HL-60 (cell line): ENCODE data around the gene FSD2.

Experiments
- POLR2AphosphoS5 ChIP-seq: IDR thresholded peaks from 2 replicates; pipeline ENCODE4 v1.6.1; 2012; ENCODE audit warnings: low read depth
- TF ChIP-seq, protein P1 (sequence below): IDR thresholded peaks from one replicate; pipeline ENCODE4 v1.5.1; 2011; ENCODE audit warnings: low read length, control low read depth, inconsistent platforms; ENCODE audit not compliant: insufficient read depth

GRCh38 chr15:82767163-82767829 is 38.6 kb downstream of the FSD2 start:
- TF ChIP-seq, protein P1, sequence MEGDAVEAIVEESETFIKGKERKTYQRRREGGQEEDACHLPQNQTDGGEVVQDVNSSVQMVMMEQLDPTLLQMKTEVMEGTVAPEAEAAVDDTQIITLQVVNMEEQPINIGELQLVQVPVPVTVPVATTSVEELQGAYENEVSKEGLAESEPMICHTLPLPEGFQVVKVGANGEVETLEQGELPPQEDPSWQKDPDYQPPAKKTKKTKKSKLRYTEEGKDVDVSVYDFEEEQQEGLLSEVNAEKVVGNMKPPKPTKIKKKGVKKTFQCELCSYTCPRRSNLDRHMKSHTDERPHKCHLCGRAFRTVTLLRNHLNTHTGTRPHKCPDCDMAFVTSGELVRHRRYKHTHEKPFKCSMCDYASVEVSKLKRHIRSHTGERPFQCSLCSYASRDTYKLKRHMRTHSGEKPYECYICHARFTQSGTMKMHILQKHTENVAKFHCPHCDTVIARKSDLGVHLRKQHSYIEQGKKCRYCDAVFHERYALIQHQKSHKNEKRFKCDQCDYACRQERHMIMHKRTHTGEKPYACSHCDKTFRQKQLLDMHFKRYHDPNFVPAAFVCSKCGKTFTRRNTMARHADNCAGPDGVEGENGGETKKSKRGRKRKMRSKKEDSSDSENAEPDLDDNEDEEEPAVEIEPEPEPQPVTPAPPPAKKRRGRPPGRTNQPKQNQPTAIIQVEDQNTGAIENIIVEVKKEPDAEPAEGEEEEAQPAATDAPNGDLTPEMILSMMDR: no peak
- TF ChIP-seq POLR2AphosphoS5: no peak
